ENCODE measurements around the gene RPS6KA3. TPM values are rescaled to one million over a fixed set of nuclear protein-coding genes. Genes with fewer than 3 reads are reported as not detected.
A peak's percentile ranks its signal among the peaks of the same experiment; 100 is the strongest.

The RPS6KA3 gene
- total and polyA plus RNA-seq, 2 donors (not counting 1 experiment from before 2014, with no cell fraction given), result 17.0 to 63.0 TPM

DNA sequence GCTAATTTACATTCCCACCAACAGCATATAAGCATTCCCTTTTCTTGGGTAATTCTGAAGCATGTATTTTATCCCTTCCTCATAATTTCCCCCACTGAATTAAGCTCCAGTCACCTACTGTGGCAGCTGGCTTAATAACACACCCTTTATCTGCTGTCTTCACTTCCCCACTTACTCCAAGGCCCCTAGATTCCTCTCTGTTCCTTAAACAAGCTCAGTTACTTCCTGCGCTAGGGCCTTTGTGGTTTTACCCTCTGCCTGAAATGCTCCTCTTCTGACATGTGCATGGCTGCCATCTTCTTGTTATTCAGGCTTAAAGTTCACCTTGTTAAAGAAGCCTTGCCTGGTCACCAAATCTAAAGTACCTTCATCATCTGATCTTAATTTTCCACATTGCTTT, 47.2 kb upstream of the RPS6KA3 start:
- H3K27me3 Mint-ChIP-seq, result no peaks in the 10 kb centered on the region
- Histone ChIP-seq H4K20me1 (ENCODE audit: control insufficient read depth, insufficient read depth, low read length, poor library complexity, severe bottlenecking) (no peaks in the 10 kb centered on the region), H3K4me3 (ENCODE audit: control extremely low read depth in 1 of 5, extremely low read depth in 1 of 5, insufficient read depth in 1 of 5, low read depth in 2 of 5, low read length in 4 of 5) (no peak overlapping the region), H3K27ac (ENCODE audit: low read length in 2 of 2) (no peak overlapping the region), H3K4me1 (ENCODE audit: control insufficient read depth in 2 of 2, insufficient read depth in 2 of 2, low read length in 2 of 2) (peaks cover 31 to 47% of the 10 kb centered on the region in 2 donors), H3K27me3 (replicated peaks in 1 of 4; ENCODE audit: control extremely low read depth in 1 of 4, control insufficient read depth in 3 of 4, insufficient read depth in 4 of 4, low read length in 3 of 4) (no peaks in the 10 kb centered on the region), H2AFZ (ENCODE audit: insufficient read depth, low read depth, low read length, poor library complexity, severe bottlenecking) (no peak overlapping the region), H3K9me3 (ENCODE audit: control extremely low read depth in 1 of 3, control insufficient read depth in 2 of 3, insufficient read depth in 1 of 3, low read length in 2 of 3) (no peaks in the 10 kb centered on the region), H3K4me2 (replicated peaks; ENCODE audit: low read depth, low read length, poor library complexity, severe bottlenecking) (no peak overlapping the region), H3K79me2 (ENCODE audit: control insufficient read depth, insufficient read depth, low read length) (no peaks in the 10 kb centered on the region), H3K36me3 (replicated peaks in 1 of 2; ENCODE audit: control extremely low read depth in 1 of 2, control insufficient read depth in 1 of 2, extremely low read depth in 1 of 2, insufficient read depth in 2 of 2, low read length in 1 of 2) (no peaks in the 10 kb centered on the region), H3K9ac (ENCODE audit: low read length) (no peak overlapping the region)
- TF ChIP-seq, protein P1, sequence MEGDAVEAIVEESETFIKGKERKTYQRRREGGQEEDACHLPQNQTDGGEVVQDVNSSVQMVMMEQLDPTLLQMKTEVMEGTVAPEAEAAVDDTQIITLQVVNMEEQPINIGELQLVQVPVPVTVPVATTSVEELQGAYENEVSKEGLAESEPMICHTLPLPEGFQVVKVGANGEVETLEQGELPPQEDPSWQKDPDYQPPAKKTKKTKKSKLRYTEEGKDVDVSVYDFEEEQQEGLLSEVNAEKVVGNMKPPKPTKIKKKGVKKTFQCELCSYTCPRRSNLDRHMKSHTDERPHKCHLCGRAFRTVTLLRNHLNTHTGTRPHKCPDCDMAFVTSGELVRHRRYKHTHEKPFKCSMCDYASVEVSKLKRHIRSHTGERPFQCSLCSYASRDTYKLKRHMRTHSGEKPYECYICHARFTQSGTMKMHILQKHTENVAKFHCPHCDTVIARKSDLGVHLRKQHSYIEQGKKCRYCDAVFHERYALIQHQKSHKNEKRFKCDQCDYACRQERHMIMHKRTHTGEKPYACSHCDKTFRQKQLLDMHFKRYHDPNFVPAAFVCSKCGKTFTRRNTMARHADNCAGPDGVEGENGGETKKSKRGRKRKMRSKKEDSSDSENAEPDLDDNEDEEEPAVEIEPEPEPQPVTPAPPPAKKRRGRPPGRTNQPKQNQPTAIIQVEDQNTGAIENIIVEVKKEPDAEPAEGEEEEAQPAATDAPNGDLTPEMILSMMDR (IDR thresholded peaks at IDR 0.05), result no peak
- no peak for TF ChIP-seq EZH2 (IDR thresholded peaks at IDR 0.05; ENCODE audit: borderline replicate concordance, insufficient read depth, low read depth, low read length, poor library complexity, severe bottlenecking)
- DNase-seq, result peak; percentile 5
- 25% methylated on average over 1 of the region's 1 CpG for WGBS (ENCODE audit: insufficient coverage)
- ATAC-seq (ENCODE audit: low read depth), result no peak
- H3K9me3 Mint-ChIP-seq (ENCODE audit: insufficient read depth), result no peaks in the 10 kb centered on the region
- intact Hi-C loops (cut with micrococcal nuclease), result loop anchor here (2.0 kb wide), 1 partner anchor 47 kb away; the partner anchor contains the start of gene RPS6KA3
- peak overlapping the region; percentile 73 for H3K27ac Mint-ChIP-seq
- ChIA-PET CTCF (no interaction called here), POLR2A (no interaction called here)
- H3K4me1 Mint-ChIP-seq, result peaks cover 48% of the 10 kb centered on the region
- no peak overlapping the region for H3K4me3 Mint-ChIP-seq

DNA sequence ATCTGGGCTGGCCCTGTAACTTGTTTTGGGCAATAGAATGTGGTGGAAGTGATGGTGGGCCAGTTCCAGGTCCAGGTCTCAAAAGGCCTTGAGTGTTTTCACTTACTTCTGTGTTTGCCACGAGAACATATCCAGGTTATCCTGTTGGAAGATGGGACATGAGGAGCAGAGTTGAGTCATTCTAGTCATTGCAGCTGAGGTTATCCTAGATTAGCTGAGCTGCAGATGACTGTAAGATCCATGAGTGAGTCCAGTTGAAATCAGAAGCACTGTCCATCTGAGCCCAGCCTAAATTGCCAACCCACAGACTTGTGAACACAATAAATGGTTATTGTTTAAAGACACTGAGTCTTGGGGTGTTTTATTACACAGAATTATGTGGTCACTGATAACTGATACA, 45.3 kb upstream of the RPS6KA3 start:
- no peak for DNase-seq
- Histone ChIP-seq H3K9me3 (ENCODE audit: control extremely low read depth in 1 of 3, control insufficient read depth in 2 of 3, insufficient read depth in 1 of 3, low read length in 2 of 3) (no peaks in the 10 kb centered on the region), H3K9ac (ENCODE audit: low read length) (no peak overlapping the region), H3K4me1 (ENCODE audit: control insufficient read depth in 2 of 2, insufficient read depth in 2 of 2, low read length in 2 of 2) (peaks cover 24 to 38% of the 10 kb centered on the region in 2 donors), H3K4me2 (replicated peaks; ENCODE audit: low read depth, low read length, poor library complexity, severe bottlenecking) (peak overlapping the region; percentile 17), H3K36me3 (replicated peaks in 1 of 2; ENCODE audit: control extremely low read depth in 1 of 2, control insufficient read depth in 1 of 2, extremely low read depth in 1 of 2, insufficient read depth in 2 of 2, low read length in 1 of 2) (no peaks in the 10 kb centered on the region), H2AFZ (ENCODE audit: insufficient read depth, low read depth, low read length, poor library complexity, severe bottlenecking) (no peak overlapping the region), H3K4me3 (ENCODE audit: control extremely low read depth in 1 of 5, extremely low read depth in 1 of 5, insufficient read depth in 1 of 5, low read depth in 2 of 5, low read length in 4 of 5) (no peak overlapping the region), H3K79me2 (ENCODE audit: control insufficient read depth, insufficient read depth, low read length) (no peaks in the 10 kb centered on the region), H3K27me3 (replicated peaks in 1 of 4; ENCODE audit: control extremely low read depth in 1 of 4, control insufficient read depth in 3 of 4, insufficient read depth in 4 of 4, low read length in 3 of 4) (no peaks in the 10 kb centered on the region), H3K27ac (ENCODE audit: low read length in 2 of 2) (no peak overlapping the region), H4K20me1 (ENCODE audit: control insufficient read depth, insufficient read depth, low read length, poor library complexity, severe bottlenecking) (no peaks in the 10 kb centered on the region)
- intact Hi-C loops (cut with micrococcal nuclease), result no loop called here
- Mint-ChIP-seq H3K27me3 (no peaks in the 10 kb centered on the region), H3K4me3 (no peak overlapping the region), H3K9me3 (ENCODE audit: insufficient read depth) (no peaks in the 10 kb centered on the region), H3K27ac (peak overlapping the region; percentile 39), H3K4me1 (peaks cover 38% of the 10 kb centered on the region)
- CTCF ChIA-PET, result no interaction called here
- WGBS (ENCODE audit: insufficient coverage), result 100% methylated on average over 1 of the region's 1 CpG
- TF ChIP-seq, protein P1 (IDR thresholded peaks at IDR 0.05), result no peak
- no peak for TF ChIP-seq EZH2 (IDR thresholded peaks at IDR 0.05; ENCODE audit: borderline replicate concordance, insufficient read depth, low read depth, low read length, poor library complexity, severe bottlenecking)
- POLR2A ChIA-PET, result no interaction called here
- no peak for ATAC-seq (ENCODE audit: low read depth)
